Stimulated activated CD8-positive, alpha-beta memory T cell treated with anti-CD3 and anti-CD28 coated beads, Interleukin-15, amount 100 ng/mL, for 48 hours (primary cell): ENCODE measurements around the gene ROPN1.

Source experiments
- DNase-seq, 2 donors: peaks; one replicate each; pipeline ENCODE4 v3.0.0-alpha.2; 2020; ENCODE audit warnings: low read depth in 2 of 2

Gene ROPN1

DNA sequence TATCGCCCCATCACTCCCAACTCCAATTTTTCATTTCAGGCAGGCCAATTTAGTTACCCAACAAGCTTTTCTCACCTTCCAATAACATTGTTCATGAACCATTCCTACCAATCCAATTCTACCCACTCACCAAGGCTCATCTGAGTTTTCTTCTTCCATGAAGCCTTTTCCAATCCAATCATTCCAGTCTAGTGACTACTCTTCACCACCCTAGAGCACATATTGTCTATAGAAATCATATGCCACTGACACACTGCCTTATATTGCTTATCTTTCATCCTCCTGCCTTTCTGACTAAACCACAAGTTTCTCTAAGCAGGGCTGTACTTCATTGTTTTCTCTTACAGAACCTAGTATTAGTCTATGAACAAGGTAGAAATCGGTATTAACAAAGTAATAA, 42.3 kb downstream of the ROPN1 start:
- no peak for DNase-seq

DNA sequence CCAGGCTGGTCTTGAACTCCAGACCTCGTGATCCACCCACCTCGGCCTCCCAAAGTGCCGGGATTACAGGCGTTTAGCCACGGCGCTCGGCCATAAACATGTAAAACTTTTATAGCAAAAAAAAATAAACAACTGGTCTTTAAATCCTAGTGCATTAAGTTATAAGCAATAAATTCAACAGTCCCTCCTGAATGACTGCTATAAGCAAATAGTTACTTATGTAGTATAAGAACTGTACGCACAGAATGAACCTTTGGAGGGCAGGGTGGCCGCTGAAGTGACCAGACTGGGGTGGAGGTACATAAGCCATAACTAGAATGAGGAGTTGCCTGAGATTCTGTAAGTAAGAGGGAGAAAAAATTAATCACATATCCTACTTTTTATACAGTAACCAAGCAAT, 43.5 kb downstream of the ROPN1 start:
- no peak for DNase-seq

DNA sequence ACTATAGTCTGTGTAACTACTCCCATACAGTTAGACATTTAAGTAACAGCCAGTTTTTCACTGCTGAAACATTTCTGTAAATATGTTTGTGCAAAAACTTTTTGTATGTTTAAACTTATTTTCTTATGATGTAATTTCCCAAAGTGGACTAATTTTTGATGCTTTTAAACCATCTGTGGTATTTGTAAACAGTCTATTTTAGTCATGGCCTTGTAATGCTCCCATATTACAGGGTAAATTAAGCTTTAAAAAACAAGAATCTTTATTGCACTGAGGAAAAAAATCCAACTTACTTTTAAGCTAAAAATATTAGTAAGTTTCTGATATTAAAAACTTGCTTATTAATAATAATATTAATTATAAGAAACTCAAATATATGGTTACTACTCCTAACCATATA, 44.4 kb downstream of the ROPN1 start:
- no peak for DNase-seq

DNA sequence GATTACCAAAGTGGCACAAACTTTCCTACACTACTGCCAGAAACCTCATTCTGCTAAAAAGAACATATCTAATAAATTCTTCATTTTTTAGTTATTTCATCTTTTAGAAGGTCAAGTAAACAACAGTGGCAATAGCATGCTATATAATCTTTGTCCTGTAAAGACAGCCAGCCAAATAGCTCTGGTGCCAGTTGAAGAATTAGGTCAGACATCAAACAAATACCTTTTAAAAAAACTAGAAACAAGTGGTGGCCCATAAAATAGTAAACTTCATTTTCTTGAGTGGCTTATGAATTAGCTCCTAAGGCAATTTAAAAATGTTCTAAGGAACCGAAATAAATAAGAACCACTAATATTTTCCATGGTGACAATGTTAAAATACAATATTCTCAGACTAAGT, 50.4 kb downstream of the ROPN1 start:
- DNase-seq: no peak

DNA sequence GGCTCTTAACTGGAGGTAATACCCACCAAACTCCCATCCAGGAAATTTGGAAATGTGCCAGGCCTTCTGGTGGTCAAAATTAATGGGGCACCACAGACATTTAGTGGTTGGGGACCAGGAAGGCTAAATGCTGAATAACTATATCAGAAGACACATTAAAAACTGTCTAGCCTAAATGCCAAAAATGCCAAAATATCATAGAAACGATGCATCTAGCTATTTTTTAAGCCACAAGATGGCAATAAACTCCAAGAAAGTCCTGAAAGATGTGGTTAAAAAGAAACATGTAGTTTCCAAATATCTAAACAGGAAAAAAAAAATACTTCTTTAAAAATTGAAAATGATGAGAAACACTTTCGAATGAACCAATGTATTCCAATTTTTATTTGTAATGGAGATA, 50.8 kb downstream of the ROPN1 start:
- no peak for DNase-seq

DNA sequence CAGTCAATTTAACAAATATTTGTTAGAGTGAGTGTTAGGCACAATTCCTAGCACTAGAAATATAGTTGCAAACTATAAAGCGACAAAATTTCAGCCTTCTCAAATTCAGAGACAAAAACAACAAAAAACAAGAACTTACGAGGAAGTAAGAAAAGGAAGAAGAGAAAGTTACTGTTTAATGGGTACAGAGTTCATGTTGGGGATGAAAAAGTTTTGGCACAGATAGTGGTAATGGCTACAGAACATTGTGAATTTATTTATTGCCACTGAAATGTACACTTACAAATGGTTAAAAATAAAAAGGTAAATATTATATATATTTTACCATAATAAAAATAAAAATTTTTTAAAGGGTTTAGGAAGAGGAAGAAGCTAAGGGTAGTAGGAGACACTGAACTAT, 52.2 kb downstream of the ROPN1 start:
- DNase-seq: no peak

DNA sequence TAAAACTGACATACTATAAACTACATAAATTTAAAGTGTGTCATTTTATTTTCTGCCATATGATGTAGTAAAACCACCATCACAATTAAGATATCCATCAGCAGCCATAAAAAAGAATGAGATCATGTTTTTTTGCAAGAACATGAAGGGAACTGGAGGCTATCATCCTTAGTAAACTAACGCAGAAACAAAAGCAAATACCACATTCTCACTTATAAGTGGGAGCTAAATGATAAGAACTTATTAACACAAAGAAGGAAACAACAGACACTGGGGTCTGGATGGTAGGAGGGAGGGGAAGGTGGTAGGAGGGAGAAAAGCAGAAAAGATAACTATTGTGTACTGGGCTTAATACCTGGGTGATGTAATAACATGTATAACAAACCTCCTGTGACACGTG, 55.5 kb downstream of the ROPN1 start:
- DNase-seq: no peak

DNA sequence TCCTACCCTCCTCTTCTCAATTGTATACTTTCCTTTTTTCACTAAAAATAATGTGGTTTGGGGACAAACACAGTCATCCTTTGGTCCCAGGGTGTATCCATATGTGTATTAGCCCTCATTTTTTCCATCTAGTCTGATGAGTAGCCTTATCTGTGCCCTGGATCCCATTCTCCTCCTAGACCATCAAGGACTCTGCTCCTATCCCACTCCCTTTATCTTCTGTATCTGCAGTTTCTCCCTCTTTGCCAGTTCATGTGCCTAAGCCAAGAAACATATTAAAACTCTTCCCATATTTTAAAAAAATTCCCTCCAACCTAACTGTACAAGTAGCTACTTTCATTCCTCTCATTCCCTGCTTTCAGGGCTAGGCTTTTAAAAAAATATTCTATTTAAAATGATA, 56.1 kb downstream of the ROPN1 start:
- no peak for DNase-seq

DNA sequence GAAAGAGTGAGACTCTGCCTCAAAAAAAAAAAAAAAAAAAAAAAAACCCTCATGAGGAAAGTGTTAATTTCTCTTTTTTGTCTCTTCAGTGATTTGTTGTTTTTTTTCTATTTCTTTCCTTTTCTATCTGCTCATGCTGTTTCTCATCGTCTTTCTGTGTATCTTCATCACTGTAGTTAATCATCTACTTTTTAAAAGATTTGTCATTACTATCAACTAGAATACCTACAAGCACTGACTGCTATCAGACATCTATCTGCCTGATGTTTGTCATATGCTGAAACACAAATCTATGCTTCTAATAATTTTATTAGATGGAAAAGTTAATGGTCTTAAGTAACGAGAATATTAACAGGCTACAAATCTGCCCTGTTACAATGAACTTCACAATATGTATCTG, 57.7 kb downstream of the ROPN1 start:
- no peak for DNase-seq

DNA sequence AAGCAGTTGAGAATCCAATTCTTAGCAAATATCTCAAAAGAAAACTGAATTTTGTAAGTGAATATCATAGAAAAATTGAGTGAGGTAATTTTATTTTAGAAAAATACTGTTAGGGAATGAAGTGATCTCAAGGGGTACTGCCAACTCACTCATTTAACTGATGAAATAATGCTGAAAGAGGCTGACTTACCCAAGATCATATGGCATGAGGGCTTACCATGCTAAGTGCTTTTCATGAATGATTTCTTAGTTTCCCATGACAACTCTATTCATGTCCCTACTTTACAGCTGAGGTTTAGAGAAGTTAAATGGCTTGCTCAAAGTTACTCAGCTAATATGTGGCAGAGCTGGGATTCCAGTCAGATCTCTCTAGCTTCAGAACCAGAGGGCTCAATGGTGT, 61.5 kb downstream of the ROPN1 start:
- DNase-seq: no peak

DNA sequence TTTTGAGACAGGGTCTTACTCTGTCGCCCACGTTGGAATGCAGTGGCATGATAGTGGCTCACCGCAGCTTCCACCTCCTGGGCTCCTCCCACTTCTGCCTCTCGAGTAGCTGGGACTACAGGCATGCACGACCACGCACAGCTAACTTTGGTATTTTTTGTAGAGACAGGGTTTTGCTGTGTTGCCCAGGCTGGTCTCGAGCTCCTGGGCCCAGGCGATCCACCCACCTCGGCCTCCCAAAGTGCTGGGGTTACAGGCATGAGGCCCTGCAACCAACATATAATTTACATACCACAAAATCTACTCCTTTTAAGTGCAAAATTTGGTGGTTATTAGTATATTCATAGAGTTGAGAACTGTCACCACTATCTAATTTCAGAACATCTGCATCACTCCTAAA, 62.6 kb downstream of the ROPN1 start:
- DNase-seq: no peak

DNA sequence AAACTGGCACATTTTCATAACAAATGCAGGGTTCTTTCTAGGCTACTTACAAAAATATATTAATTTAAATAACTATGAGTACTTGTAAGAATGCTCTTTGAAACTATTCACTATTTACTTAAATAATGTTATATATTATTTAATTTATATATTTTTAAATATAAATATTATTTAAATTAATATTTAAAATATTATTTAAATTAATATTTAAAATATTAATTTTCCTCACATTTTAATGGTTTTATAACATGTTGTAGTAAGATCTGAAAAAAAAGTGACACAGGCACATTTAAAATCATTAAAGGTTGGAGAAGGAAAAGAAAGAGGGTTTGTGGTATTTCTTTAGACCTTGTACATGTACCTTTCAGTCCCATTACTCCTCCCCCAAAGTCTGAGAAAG, 65.5 kb downstream of the ROPN1 start:
- no peak for DNase-seq

DNA sequence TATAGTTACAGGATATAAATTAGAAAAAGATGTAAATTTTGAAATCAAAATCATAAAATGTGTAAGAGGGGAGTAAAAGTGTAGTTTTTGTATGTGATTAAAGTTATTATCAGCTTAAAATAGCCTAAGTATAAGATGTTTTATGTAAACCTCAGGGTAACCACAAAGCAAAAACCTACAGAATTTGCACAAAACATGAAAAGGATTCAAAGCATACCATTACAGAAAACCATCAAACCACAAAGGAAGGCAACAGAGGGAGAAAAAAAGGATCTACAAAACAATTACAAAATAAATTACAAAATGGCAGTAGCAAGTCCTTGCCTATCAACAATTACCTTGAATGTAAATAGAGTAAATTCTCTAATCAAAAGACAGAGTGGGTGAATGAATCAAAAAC, 71.1 kb downstream of the ROPN1 start:
- no peak for DNase-seq

DNA sequence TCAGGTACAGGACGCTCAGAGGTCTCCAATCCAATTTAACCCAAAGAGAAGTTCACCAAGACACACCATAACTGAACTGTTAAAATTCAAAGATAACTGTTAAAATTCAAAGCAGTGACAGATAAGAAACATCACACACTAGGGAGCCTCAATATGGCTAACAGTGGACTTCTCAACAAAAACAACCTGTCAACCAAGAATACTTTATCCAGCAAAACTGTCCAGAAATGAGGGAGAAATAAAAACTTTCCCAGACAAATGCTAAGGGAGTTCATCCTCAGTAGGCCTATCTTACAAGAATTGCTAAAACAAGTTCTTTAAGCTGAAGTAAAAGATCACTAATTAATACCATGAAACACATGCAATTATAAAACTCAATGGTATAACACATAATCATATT, 71.5 kb downstream of the ROPN1 start:
- DNase-seq: no peak

DNA sequence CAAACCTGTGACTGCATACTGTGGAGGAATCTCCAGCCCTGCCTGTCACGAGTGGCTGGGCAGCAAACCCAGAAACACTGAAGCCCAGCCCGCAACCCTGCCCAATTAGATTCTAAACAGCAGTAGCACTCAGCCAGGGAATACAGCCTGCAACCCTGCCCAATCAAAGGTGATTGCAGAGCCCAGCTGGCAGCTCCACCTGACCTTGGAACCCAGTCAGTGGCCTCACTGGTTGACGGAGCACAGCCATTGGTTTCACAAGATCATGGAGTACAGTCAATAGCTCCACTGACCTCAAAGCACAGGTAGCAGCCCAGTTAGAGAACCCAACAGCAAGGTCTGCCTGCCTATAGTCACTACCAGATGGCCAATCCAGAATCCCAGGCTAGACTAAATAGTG, 72.6 kb downstream of the ROPN1 start:
- DNase-seq: no peak
